Choroid plexus epithelial cell (primary cell): Measurements from ENCODE around the gene ASF1B.

Experiments
- DNase-seq: peaks from one replicate; pipeline ENCODE4 v3.0.0-alpha.2; 2010; ENCODE audit warnings: low read depth
- H3K4me3 ChIP-seq: 2 replicates; pipeline ENCODE4 v1.5.1; 2011; ENCODE audit warnings: low read depth, mild to moderate bottlenecking, control low read depth, low read length, moderate library complexity
- TF ChIP-seq, protein P1 (sequence below): conservative IDR thresholded peaks from 2 replicates; pipeline ENCODE4 v1.5.1; 2011; ENCODE audit warnings: low read depth, mild to moderate bottlenecking, control low read depth, inconsistent platforms, low read length, moderate library complexity

Gene ASF1B

DNA sequence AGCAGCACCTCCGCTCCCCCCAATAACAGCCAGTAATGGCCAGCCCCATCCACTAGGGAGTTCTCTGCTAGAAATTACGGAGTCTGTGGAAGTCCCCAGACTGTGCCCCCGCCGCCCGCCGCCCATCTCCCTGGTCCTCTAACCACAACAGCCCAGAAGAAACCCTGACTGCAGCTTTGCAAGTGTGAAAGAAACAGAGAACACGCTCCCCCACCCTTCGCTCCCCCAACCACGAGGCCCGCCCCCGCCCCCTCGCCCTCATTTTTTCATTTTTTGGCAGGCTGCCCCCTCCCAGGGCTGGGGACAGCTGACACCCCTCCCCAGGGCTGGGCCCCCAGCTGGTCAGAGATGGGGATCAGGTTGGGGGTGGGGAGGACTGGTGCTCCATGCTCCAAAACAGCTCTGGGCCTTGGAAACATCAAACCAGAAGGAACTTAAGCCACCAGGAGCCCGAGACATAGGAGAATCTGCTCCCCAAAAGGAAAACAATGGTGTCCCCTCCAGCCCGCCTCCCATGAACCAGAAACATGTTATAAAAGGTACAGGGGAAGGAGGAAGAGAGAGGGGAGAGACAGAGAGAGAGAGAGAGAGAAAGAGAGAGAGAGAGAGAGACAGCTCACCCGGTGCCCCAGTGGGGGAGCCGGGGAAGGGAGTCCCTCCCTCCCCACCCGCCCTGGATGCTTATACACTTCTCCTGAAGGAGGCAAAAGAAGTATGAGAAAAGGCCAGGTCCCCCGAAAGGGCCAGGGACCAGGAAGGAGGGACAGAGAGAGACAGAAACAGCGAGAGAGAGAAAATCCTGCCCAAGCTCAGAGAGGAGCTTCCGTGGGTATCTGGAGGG lies 29.8 kb upstream of the ASF1B start:
- no peak overlapping the region for H3K4me3 ChIP-seq
- DNase-seq, result no peak
- TF ChIP-seq, protein P1, sequence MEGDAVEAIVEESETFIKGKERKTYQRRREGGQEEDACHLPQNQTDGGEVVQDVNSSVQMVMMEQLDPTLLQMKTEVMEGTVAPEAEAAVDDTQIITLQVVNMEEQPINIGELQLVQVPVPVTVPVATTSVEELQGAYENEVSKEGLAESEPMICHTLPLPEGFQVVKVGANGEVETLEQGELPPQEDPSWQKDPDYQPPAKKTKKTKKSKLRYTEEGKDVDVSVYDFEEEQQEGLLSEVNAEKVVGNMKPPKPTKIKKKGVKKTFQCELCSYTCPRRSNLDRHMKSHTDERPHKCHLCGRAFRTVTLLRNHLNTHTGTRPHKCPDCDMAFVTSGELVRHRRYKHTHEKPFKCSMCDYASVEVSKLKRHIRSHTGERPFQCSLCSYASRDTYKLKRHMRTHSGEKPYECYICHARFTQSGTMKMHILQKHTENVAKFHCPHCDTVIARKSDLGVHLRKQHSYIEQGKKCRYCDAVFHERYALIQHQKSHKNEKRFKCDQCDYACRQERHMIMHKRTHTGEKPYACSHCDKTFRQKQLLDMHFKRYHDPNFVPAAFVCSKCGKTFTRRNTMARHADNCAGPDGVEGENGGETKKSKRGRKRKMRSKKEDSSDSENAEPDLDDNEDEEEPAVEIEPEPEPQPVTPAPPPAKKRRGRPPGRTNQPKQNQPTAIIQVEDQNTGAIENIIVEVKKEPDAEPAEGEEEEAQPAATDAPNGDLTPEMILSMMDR, result no peak

DNA sequence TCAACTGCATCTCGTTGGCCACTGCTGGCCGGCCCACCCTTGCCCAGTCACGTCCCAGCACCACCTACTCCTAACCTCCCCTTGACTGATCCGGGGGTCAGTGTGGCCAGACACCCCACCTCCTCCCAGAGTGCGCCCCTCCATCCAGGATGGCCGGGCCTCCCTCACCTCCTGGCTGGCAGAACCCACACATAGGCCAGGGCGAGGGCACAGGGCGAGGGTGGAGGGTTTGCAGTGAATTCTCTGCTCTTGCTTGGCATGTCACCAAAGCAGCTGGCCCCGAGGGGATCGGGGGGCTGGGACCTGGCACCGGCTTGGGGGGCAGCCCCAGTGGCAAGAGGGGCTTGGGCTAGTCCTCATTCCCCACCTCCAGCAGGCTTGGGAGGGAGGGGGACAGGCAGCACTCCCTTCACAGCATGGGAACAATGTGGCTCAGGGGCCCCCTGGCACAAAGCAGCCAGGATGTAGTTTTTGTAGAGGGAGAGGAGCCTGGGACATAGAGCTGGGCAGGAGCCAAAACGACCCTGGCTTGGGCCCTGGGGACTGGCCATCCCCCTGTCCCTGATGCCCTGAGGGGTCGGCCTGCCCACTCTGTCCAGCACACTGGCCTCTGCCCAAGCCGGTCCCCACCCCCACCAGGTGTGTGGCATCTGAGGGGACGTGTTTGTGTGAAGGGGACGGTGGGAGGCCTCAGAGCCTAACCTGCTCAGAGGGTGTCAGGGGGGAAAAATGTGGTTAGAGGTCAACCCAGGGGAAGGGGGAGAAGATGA lies 28.5 kb upstream of the ASF1B start:
- TF ChIP-seq, protein P1, result no peak
- H3K4me3 ChIP-seq, result no peak overlapping the region
- no peak for DNase-seq

DNA sequence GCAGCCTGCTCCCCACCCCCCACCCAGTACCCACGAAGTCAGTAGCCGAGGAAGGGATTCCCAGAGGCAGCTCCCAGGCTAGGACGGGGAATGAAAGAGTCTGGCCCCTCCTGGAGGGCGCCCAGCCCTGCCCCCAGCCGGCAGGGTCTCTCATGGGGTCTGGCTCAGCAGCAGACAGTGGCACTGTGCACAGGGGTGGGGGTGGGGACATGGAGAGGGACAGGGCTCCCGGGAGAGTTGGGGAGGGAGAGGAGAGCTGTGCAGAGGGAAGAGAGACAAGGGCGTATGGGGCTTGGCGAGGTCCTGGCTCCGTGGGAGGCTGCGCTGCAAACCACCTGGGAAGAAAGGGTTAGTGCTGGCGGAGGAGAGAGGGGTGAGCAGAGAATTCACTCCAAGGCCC lies 27.7 kb upstream of the ASF1B start:
- no peak overlapping the region for H3K4me3 ChIP-seq
- DNase-seq, result no peak
- TF ChIP-seq, protein P1, result no peak

DNA sequence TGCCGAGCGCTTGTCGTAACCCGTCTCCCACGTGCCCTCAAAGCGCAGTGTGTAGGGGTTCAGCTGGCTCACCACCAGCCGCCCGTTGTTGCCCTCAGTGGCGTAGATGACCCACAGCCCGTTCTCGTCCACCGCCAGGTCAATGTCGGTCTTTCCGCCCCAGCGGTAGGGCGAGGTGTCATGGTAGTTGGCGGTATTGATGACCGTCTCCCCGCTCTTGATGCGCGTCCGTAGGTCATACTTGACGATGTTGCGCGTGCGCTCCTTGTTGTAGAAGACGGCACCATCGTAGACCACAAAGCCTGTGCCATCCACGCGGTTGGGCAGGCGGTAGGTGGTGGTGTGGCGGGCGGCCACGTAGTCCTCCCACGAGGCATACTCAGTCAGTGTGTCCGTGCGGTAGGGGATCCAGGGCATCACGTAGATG lies 26.5 kb upstream of the ASF1B start:
- no peak for DNase-seq
- H3K4me3 ChIP-seq, result no peak overlapping the region
- TF ChIP-seq, protein P1, result no peak

DNA sequence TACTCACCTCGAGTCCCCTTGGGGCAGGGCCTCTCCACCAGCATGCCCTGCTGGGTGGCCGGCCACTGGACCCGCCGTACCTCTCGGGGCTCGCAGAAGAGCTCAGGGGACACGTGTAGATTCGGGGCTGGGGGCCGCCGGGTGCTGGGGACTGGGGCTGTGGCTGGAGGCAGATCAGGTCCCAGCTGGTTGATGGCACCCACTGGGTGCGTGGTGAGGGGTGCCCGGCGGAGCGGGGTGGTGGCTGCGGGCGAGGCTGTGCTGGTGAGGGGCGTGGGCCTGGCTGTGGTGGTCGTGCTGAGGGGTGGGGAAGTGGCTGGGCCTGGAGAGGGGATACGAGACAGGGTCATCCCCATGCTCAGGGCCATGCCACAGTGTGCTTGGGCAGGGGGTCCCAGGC lies 24.9 kb upstream of the ASF1B start:
- TF ChIP-seq, protein P1, result no peak
- no peak overlapping the region for H3K4me3 ChIP-seq
- DNase-seq, result no peak

DNA sequence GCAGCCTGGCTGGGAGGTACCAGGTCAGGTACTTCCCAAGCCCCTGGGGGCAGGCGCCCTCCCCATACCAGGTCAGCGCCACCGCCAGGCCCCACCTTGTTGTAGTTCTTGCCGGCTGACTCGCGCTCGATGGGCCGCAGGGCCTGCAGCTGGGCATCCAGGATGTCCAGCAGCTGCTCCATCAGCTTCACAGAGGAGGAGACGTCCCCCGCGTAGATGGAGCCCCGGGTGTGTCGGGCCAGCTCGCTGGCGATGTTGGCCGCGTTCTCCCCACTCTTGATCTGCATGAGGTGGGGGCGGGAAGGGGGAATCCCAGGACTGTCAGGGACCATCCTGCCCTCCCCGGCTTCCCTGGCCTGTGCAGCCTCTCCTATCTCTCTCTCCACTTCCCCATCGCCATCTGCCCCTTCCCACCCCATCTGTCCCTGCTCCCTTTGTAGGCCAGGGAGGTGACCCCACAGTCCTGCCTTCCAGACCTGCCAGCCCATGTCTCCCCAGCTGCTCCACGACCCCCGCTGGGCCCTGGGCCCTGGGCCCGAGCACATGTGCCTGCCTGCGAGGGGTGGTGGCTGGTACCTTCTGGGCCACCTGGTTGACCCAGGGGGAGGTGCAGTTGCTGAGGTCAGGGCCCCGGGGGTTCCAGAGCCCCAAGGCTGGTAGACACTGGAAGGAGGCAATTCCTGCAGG lies 23.8 kb upstream of the ASF1B start:
- TF ChIP-seq, protein P1, result no peak
- H3K4me3 ChIP-seq, result no peak overlapping the region
- no peak for DNase-seq
